Mesendoderm (in vitro differentiated cells): ENCODE measurements around the gene LAMA3.

Experiments used
- DNase-seq: peaks from one replicate; pipeline ENCODE4 v3.0.0; 2013
- H2AK5ac ChIP-seq: 2 replicates; pipeline ENCODE4 v1.6.1; 2013; ENCODE audit warnings: low read length, inconsistent platforms
- H2BK120ac ChIP-seq: 2 replicates; pipeline ENCODE4 v1.6.1; 2013; ENCODE audit warnings: low read depth, mild to moderate bottlenecking, low read length, moderate library complexity, mixed read lengths
- H2BK15ac ChIP-seq: replicated peaks from 2 replicates; pipeline ENCODE4 v1.6.1; 2013; ENCODE audit warnings: low read depth, mild to moderate bottlenecking, moderate library complexity
- H2BK5ac ChIP-seq: 2 replicates; pipeline ENCODE4 v1.6.1; 2013; ENCODE audit warnings: low read length, inconsistent platforms
- H3K18ac ChIP-seq: 2 replicates; pipeline ENCODE4 v1.6.1; 2013; ENCODE audit warnings: mild to moderate bottlenecking, low read length, mixed read lengths
- H3K23ac ChIP-seq: one replicate; pipeline ENCODE4 v1.6.1; 2013; ENCODE audit warnings: low read length
- H3K27ac ChIP-seq: 2 replicates; pipeline ENCODE4 v1.5.1; 2013; ENCODE audit warnings: low read depth, mild to moderate bottlenecking, inconsistent platforms, low read length, moderate library complexity
- H3K27me3 ChIP-seq: 2 replicates; pipeline ENCODE4 v1.6.1; 2013; ENCODE audit warnings: low read length, control low read depth, mild to moderate bottlenecking, inconsistent platforms; ENCODE audit not compliant: insufficient read depth, poor library complexity
- H3K36me3 ChIP-seq: 2 replicates; pipeline ENCODE4 v1.6.1; 2013; ENCODE audit warnings: low read length, inconsistent platforms; ENCODE audit not compliant: control insufficient read depth, insufficient read depth
- H3K4ac ChIP-seq: one replicate; pipeline ENCODE4 v1.6.1; 2013; ENCODE audit warnings: low read depth, mild to moderate bottlenecking, low read length, moderate library complexity
- H3K4me1 ChIP-seq: 2 replicates; pipeline ENCODE4 v1.6.1; 2013; ENCODE audit warnings: low read depth, low read length, inconsistent platforms; ENCODE audit not compliant: control insufficient read depth
- H3K4me2 ChIP-seq: 2 replicates; pipeline ENCODE4 v1.6.1; 2013; ENCODE audit warnings: low read length
- H3K4me3 ChIP-seq: 2 replicates; pipeline ENCODE4 v1.5.1; 2013; ENCODE audit warnings: mild to moderate bottlenecking, low read length
- H3K56ac ChIP-seq: one replicate; pipeline ENCODE4 v1.6.1; 2013; ENCODE audit warnings: low read length
- H3K79me1 ChIP-seq: 2 replicates; pipeline ENCODE4 v1.6.1; 2013; ENCODE audit warnings: low read length, inconsistent platforms
- H3K79me2 ChIP-seq: 2 replicates; pipeline ENCODE4 v1.6.1; 2013; ENCODE audit warnings: mild to moderate bottlenecking, low read length; ENCODE audit not compliant: control insufficient read depth, insufficient read depth
- H3K9ac ChIP-seq: 2 replicates; pipeline ENCODE4 v1.6.1; 2013; ENCODE audit warnings: low read length, inconsistent platforms
- H4K5ac ChIP-seq: one replicate; pipeline ENCODE4 v1.6.1; 2013; ENCODE audit warnings: low read length
- H4K8ac ChIP-seq: one replicate; pipeline ENCODE4 v1.6.1; 2013; ENCODE audit warnings: low read depth, mild to moderate bottlenecking, control low read depth, low read length, moderate library complexity
- WGBS: extraction: QIAGEN DNeasy Blood & Tissue Kit; methylation state at CpG from one replicate; pipeline ENCODE4 v1.1.7; 2013; ENCODE audit warnings: low lambda C conversion rate, missing lambda C conversion rate; ENCODE audit not compliant: insufficient coverage; ENCODE audit errors: extremely low coverage; 5-methylcytosine and 5-hydroxymethylcytosine counted together

Gene LAMA3

GRCh38 chr18:23853448-23854195 is 164.4 kb downstream of the LAMA3 start:
- Histone ChIP-seq H2BK15ac (no peak overlapping the region), H2BK120ac (no peak overlapping the region), H3K36me3 (no peaks in the 10 kb centered on the region), H3K18ac (no peak overlapping the region), H4K5ac (no peak overlapping the region), H3K27ac (no peak overlapping the region), H4K8ac (no peak overlapping the region), H2BK5ac (no peak overlapping the region), H3K4ac (no peak overlapping the region), H3K4me1 (no peaks in the 10 kb centered on the region), H3K79me2 (no peaks in the 10 kb centered on the region), H3K4me2 (no peak overlapping the region), H3K79me1 (no peaks in the 10 kb centered on the region), H3K23ac (no peak overlapping the region), H2AK5ac (no peak overlapping the region), H3K27me3 (no peaks in the 10 kb centered on the region), H3K9ac (no peak overlapping the region), H3K4me3 (no peak overlapping the region), H3K56ac (no peak overlapping the region)
- no peak for DNase-seq
- no CpG with 5 or more reads among the region's 8 CpGs for WGBS

- no peaks in the 10 kb centered on the region for H3K79me2 ChIP-seq
- H2BK15ac ChIP-seq = no peak overlapping the region
- no peak overlapping the region for H3K18ac ChIP-seq
- no peak overlapping the region for H3K23ac ChIP-seq
- H3K36me3 ChIP-seq = no peaks in the 10 kb centered on the region
- H4K8ac ChIP-seq = no peak overlapping the region
- no peak overlapping the region for H3K56ac ChIP-seq
- H3K27me3 ChIP-seq = no peaks in the 10 kb centered on the region
- no peak overlapping the region for H2AK5ac ChIP-seq
- no peak overlapping the region for H2BK120ac ChIP-seq
- WGBS = no CpG with 5 or more reads among the region's 5 CpGs
- no peaks in the 10 kb centered on the region for H3K4me1 ChIP-seq
- no peak overlapping the region for H2BK5ac ChIP-seq
- DNase-seq = no peak
- no peak overlapping the region for H4K5ac ChIP-seq
- H3K4me3 ChIP-seq = no peak overlapping the region
- no peak overlapping the region for H3K27ac ChIP-seq
- H3K9ac ChIP-seq = no peak overlapping the region
- no peaks in the 10 kb centered on the region for H3K79me1 ChIP-seq
- H3K4ac ChIP-seq = no peak overlapping the region
- no peak overlapping the region for H3K4me2 ChIP-seq
Observed at GRCh38 chr18:23855721-23856120, 166.5 kb downstream of the LAMA3 start.

DNA sequence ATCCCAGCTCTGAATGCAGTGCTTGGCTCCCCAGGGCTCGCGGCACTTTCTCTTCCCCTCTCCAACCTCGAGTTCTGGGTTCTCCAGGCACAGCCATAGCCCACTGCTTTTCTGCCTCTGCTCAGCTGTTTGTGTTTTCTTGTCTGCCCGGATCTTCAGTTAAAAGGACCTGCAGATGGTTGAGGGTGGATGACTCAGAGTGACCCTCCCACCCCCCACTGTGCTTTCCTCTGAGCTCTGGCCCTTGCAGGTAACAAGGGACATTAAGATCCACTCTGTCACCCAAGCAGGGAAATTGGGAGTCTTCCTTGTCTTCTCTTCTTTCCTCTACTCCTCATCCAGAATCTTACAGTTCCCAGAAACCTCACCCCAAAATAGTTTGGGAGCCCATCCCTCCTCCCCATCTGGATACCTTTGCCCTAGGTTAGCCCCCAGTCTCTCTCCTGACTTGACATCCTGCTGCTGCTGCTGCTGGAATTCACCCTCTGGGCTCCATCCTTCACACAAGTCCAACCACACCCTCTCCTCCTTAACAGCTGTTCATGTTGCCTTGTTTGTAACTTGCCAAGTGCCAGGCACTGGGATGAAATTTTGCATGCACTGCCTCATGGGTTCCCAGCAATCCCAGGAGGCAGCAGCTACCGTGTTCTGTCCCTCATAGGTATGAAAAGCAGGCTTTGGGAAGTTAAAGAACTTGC is 167.4 kb downstream of the LAMA3 start:
- H3K4ac ChIP-seq = no peak overlapping the region
- H2BK5ac ChIP-seq = no peak overlapping the region
- no peaks in the 10 kb centered on the region for H3K4me1 ChIP-seq
- no peak overlapping the region for H2BK15ac ChIP-seq
- no peak overlapping the region for H3K23ac ChIP-seq
- no CpG with 5 or more reads among the region's 5 CpGs for WGBS
- no peaks in the 10 kb centered on the region for H3K27me3 ChIP-seq
- H2BK120ac ChIP-seq = no peak overlapping the region
- H3K79me2 ChIP-seq = no peaks in the 10 kb centered on the region
- no peak overlapping the region for H3K4me3 ChIP-seq
- no peak overlapping the region for H3K18ac ChIP-seq
- H3K27ac ChIP-seq = no peak overlapping the region
- DNase-seq = peak; percentile 70
- no peaks in the 10 kb centered on the region for H3K36me3 ChIP-seq
- no peak overlapping the region for H4K8ac ChIP-seq
- H3K9ac ChIP-seq = no peak overlapping the region
- no peak overlapping the region for H2AK5ac ChIP-seq
- no peak overlapping the region for H3K56ac ChIP-seq
- no peaks in the 10 kb centered on the region for H3K79me1 ChIP-seq
- no peak overlapping the region for H4K5ac ChIP-seq
- no peak overlapping the region for H3K4me2 ChIP-seq

DNA sequence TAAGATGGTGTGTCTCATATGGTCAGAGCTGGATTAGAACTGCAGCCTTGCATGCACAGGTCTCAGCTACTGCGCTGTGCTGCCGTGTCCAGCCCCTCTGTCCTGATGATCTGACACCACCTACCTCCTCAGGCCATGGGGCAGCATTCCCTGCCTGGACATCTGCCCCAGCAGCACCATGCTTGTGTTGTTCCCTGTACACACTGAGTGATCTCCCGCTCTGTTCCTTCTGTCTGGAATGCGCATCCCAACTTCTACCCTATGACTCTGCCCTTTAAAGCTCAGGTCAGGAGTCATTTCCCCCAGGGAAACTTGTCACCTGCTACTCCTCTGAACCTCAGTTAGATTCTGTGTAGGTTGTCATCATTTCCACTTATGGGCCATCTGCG is 167.9 kb downstream of the LAMA3 start:
- no peak overlapping the region for H2AK5ac ChIP-seq
- H3K79me2 ChIP-seq = no peaks in the 10 kb centered on the region
- H3K9ac ChIP-seq = no peak overlapping the region
- no peak overlapping the region for H4K8ac ChIP-seq
- H3K4me2 ChIP-seq = no peak overlapping the region
- no peak overlapping the region for H3K4ac ChIP-seq
- no peaks in the 10 kb centered on the region for H3K27me3 ChIP-seq
- H4K5ac ChIP-seq = no peak overlapping the region
- H3K18ac ChIP-seq = no peak overlapping the region
- no CpG with 5 or more reads among the region's 5 CpGs for WGBS
- H3K4me1 ChIP-seq = no peaks in the 10 kb centered on the region
- H3K56ac ChIP-seq = no peak overlapping the region
- H3K36me3 ChIP-seq = no peaks in the 10 kb centered on the region
- DNase-seq = no peak
- no peak overlapping the region for H3K23ac ChIP-seq
- no peak overlapping the region for H3K27ac ChIP-seq
- H2BK120ac ChIP-seq = no peak overlapping the region
- H3K4me3 ChIP-seq = no peak overlapping the region
- no peak overlapping the region for H2BK5ac ChIP-seq
- H3K79me1 ChIP-seq = no peaks in the 10 kb centered on the region
- no peak overlapping the region for H2BK15ac ChIP-seq

- H3K4me3 ChIP-seq = no peak overlapping the region
- no peaks in the 10 kb centered on the region for H3K4me1 ChIP-seq
- H3K9ac ChIP-seq = no peak overlapping the region
- no peak overlapping the region for H3K56ac ChIP-seq
- no peak overlapping the region for H3K4me2 ChIP-seq
- H3K79me1 ChIP-seq = no peaks in the 10 kb centered on the region
- no peak overlapping the region for H3K4ac ChIP-seq
- no peak overlapping the region for H3K23ac ChIP-seq
- no CpG with 5 or more reads among the region's 9 CpGs for WGBS
- no peak overlapping the region for H2BK15ac ChIP-seq
- H3K27me3 ChIP-seq = no peaks in the 10 kb centered on the region
- no peak overlapping the region for H4K8ac ChIP-seq
- no peaks in the 10 kb centered on the region for H3K79me2 ChIP-seq
- no peak overlapping the region for H2AK5ac ChIP-seq
- no peak for DNase-seq
- no peak overlapping the region for H4K5ac ChIP-seq
- no peak overlapping the region for H2BK5ac ChIP-seq
- no peak overlapping the region for H3K27ac ChIP-seq
- H3K36me3 ChIP-seq = no peaks in the 10 kb centered on the region
- no peak overlapping the region for H2BK120ac ChIP-seq
- H3K18ac ChIP-seq = no peak overlapping the region
Observed at GRCh38 chr18:23857756-23858155, 168.5 kb downstream of the LAMA3 start.
